Type B pancreatic cell (in vitro differentiated cells): ENCODE results near the gene CDHR1. TPM values are rescaled to one million over a fixed set of nuclear protein-coding genes. Genes with fewer than 3 reads are reported as not detected.

Experiments
- DNase-seq: peaks from one replicate; pipeline ENCODE4 v3.0.0; 2021; ENCODE audit warnings: mixed read lengths; ENCODE audit not compliant: unreplicated experiment; ENCODE audit errors: extremely low spot score
- H3K27ac Mint-ChIP-seq: 2 replicates; pipeline ENCODE4 v1.8.0; 2021; ENCODE audit warnings: mild to moderate bottlenecking, mixed read lengths
- H3K27me3 Mint-ChIP-seq: 2 replicates; pipeline ENCODE4 v1.8.0; 2021; ENCODE audit warnings: mixed read lengths
- H3K36me3 Mint-ChIP-seq: 2 replicates; pipeline ENCODE4 v1.8.0; 2021; ENCODE audit warnings: mixed read lengths
- H3K4me1 Mint-ChIP-seq: one replicate; pipeline ENCODE4 v1.8.0; 2021; ENCODE audit warnings: mixed read lengths; ENCODE audit not compliant: unreplicated experiment
- H3K4me3 Mint-ChIP-seq: 2 replicates; pipeline ENCODE4 v1.8.0; 2021; ENCODE audit warnings: mild to moderate bottlenecking, mixed read lengths
- H3K9me3 Mint-ChIP-seq: 2 replicates; pipeline ENCODE4 v1.8.0; 2021; ENCODE audit warnings: mixed read lengths
- CTCF ChIP-seq: fragments of 200-600 bp; sonication (generic); conservative IDR thresholded peaks from 2 replicates; pipeline ENCODE4 v1.5.0; 2021; ENCODE audit warnings: antibody characterized with exemption, mild to moderate bottlenecking
- total RNA-seq: library from RNA; stranded (reverse); gene quantifications from 2 replicates; pipeline ENCODE4 v1.2.1, GENCODE V29; 2021; ENCODE audit warnings: low replicate concordance

The CDHR1 gene
- total RNA-seq, 1 donor from 2014 or later = 0.41 TPM

- Mint-ChIP-seq H3K4me3 (no peak overlapping the region), H3K27me3 (peaks cover 76% of the 10 kb centered on the region), H3K36me3 (no peaks in the 10 kb centered on the region), H3K4me1 (no peaks in the 10 kb centered on the region), H3K27ac (no peak overlapping the region), H3K9me3 (no peaks in the 10 kb centered on the region)
- DNase-seq = no peak
- TF ChIP-seq CTCF = no peak
Measured at GRCh38 chr10:84197643-84198042, 3.3 kb downstream of the CDHR1 start.

- Mint-ChIP-seq H3K27ac (no peak overlapping the region), H3K4me1 (no peaks in the 10 kb centered on the region), H3K36me3 (no peaks in the 10 kb centered on the region), H3K4me3 (no peak overlapping the region), H3K9me3 (no peaks in the 10 kb centered on the region), H3K27me3 (peaks cover 68% of the 10 kb centered on the region)
- TF ChIP-seq CTCF = no peak
- DNase-seq = no peak
Measured at GRCh38 chr10:84198206-84198915, 4.0 kb downstream of the CDHR1 start.

- peaks cover 57% of the 10 kb centered on the region for H3K27me3 Mint-ChIP-seq
- no peak overlapping the region for H3K27ac Mint-ChIP-seq
- H3K4me3 Mint-ChIP-seq = no peak overlapping the region
- H3K4me1 Mint-ChIP-seq = no peaks in the 10 kb centered on the region
- H3K36me3 Mint-ChIP-seq = no peaks in the 10 kb centered on the region
- no peaks in the 10 kb centered on the region for H3K9me3 Mint-ChIP-seq
- TF ChIP-seq CTCF = no peak
- DNase-seq = no peak
Measured at GRCh38 chr10:84200537-84201243, 6.4 kb downstream of the CDHR1 start.

- no peaks in the 10 kb centered on the region for H3K9me3 Mint-ChIP-seq
- no peak for TF ChIP-seq CTCF
- no peak overlapping the region for H3K27ac Mint-ChIP-seq
- H3K27me3 Mint-ChIP-seq = peaks cover 53% of the 10 kb centered on the region
- no peaks in the 10 kb centered on the region for H3K36me3 Mint-ChIP-seq
- no peak overlapping the region for H3K4me3 Mint-ChIP-seq
- no peak for DNase-seq
- H3K4me1 Mint-ChIP-seq = no peaks in the 10 kb centered on the region
Measured at GRCh38 chr10:84201244-84201606, 6.9 kb downstream of the CDHR1 start.

GRCh38 chr10:84201682-84202081 lies 7.3 kb downstream of the CDHR1 start:
- TF ChIP-seq CTCF = no peak
- no peaks in the 10 kb centered on the region for H3K9me3 Mint-ChIP-seq
- H3K27me3 Mint-ChIP-seq = peaks cover 52% of the 10 kb centered on the region
- H3K27ac Mint-ChIP-seq = no peak overlapping the region
- no peaks in the 10 kb centered on the region for H3K36me3 Mint-ChIP-seq
- H3K4me1 Mint-ChIP-seq = no peaks in the 10 kb centered on the region
- no peak for DNase-seq
- no peak overlapping the region for H3K4me3 Mint-ChIP-seq
